HCT116 (cell line): ENCODE data around the gene KRT14.
"Not testable (repeated sequence)": the region's sequence is repeated elsewhere in the genome, so short reads cannot be mapped to it uniquely, and the experiment has no call there.

Experiments used
- EZH2phosphoT487 ChIP-seq: fragments of 200-600 bp; IDR thresholded peaks from 2 replicates; pipeline ENCODE4 v1.6.1; 2018; ENCODE audit warnings: antibody characterized with exemption, borderline replicate concordance
- TF ChIP-seq, protein P1 (sequence below), 3 experiments: fragments of 200-600 bp in 1 of 3; sonication (generic) in 1 of 3; IDR thresholded peaks in 2 of 3; conservative IDR thresholded peaks in 1 of 3; 2 replicates each; pipeline ENCODE4 v1.5.1; 2012 to 2017; ENCODE audit warnings: low read depth in 2 of 3, low read length in 2 of 3, antibody characterized with exemption in 1 of 3, borderline replicate concordance in 1 of 3, control low read depth in 1 of 3, mild to moderate bottlenecking in 1 of 3, mixed read lengths in 1 of 3, mixed run types in 1 of 3, moderate library complexity in 1 of 3; ENCODE audit not compliant: insufficient read depth in 1 of 3

DNA sequence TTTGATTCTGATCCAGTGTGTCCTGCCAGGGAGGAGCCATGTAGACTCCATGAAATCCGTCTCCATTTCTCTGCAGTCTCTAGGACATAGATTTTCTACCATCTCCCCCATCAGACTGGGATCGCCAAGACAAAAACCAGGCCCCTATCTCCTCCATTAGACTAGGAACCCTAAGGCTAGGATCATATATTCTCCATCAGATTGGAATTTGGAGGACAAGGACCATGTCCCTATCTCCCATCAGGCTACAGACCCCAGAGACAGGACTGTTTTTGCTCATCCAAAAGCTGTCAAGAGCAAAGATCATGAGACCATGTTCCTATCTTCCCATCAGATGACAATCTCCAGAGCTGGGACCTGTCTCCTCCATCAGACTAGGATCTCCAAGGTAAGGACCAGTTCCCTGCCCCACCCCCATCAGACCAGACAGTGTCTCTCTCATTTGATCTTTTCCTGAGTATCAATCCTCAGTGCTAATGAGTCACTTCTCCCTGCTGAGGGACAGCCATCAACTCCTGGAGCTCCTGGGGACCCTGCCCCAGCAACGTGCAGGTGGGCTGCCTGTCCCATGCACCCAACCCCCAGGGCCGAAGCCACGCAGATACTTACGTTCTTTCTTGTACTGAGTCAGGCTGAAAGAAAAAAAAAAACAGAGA is 33.4 kb upstream of the KRT14 start:
- TF ChIP-seq, protein P1, sequence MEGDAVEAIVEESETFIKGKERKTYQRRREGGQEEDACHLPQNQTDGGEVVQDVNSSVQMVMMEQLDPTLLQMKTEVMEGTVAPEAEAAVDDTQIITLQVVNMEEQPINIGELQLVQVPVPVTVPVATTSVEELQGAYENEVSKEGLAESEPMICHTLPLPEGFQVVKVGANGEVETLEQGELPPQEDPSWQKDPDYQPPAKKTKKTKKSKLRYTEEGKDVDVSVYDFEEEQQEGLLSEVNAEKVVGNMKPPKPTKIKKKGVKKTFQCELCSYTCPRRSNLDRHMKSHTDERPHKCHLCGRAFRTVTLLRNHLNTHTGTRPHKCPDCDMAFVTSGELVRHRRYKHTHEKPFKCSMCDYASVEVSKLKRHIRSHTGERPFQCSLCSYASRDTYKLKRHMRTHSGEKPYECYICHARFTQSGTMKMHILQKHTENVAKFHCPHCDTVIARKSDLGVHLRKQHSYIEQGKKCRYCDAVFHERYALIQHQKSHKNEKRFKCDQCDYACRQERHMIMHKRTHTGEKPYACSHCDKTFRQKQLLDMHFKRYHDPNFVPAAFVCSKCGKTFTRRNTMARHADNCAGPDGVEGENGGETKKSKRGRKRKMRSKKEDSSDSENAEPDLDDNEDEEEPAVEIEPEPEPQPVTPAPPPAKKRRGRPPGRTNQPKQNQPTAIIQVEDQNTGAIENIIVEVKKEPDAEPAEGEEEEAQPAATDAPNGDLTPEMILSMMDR (IDR thresholded peaks at IDR 0.05 in 2 of 3, conservative IDR thresholded peaks at IDR 0.05 in 1 of 3; ENCODE audit: borderline replicate concordance in 1 of 3, insufficient read depth in 1 of 3, low read depth in 2 of 3, low read length in 2 of 3), result not testable (repeated sequence)
- TF ChIP-seq EZH2phosphoT487, result not testable (repeated sequence)
